ENCODE results near the gene CSTF1. TPM values are rescaled to one million over a fixed set of nuclear protein-coding genes. Genes with fewer than 3 reads are reported as not detected.

The CSTF1 gene
- total RNA-seq, 2 donors from 2014 or later = 35.1 to 40.2 TPM

DNA sequence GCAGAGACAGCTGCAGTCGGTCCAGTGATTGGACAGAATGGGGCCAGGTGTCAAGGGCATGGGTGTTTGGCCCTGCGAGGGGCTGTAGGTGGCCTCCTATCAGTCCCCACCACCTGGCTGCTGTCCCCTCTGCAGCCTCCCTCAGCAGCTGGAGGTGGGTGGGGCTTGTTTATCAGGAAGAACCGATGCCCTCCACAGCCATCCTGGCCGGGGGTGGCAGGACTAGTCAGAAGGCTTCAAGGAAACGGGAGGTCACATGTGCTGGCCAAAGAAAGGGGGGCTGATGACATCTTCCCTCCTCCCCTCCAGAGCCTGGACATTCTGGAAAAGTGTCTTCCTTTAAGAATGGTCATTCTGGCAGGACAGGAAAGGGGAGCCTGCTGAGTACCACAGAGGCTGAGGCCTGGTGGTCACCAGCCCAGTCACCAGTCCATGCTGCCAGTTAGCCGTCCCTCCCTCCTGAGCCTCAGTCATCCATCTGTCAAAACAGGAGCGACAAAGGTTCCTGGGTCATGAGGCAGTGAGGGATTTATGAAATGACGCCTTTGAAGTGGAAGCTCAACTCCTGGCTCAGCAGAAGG, 29.5 kb upstream of the CSTF1 start:
- Histone ChIP-seq H3K36me3 (peaks cover 0 to 10% of the 10 kb centered on the region in 2 donors), H3K27ac (no peak overlapping the region), H3K4me1 (replicated peaks) (peaks cover 11% of the 10 kb centered on the region), H3K9me3 (no peaks in the 10 kb centered on the region), H3K4me3 (no peak overlapping the region), H3K27me3 (replicated peaks; ENCODE audit: insufficient read depth) (no peaks in the 10 kb centered on the region)
- intact Hi-C loops (cut with DNase I) = no loop called here
- TF ChIP-seq POLR2AphosphoS5 (IDR thresholded peaks at IDR 0.05) = no peak
- TF ChIP-seq, protein P1, sequence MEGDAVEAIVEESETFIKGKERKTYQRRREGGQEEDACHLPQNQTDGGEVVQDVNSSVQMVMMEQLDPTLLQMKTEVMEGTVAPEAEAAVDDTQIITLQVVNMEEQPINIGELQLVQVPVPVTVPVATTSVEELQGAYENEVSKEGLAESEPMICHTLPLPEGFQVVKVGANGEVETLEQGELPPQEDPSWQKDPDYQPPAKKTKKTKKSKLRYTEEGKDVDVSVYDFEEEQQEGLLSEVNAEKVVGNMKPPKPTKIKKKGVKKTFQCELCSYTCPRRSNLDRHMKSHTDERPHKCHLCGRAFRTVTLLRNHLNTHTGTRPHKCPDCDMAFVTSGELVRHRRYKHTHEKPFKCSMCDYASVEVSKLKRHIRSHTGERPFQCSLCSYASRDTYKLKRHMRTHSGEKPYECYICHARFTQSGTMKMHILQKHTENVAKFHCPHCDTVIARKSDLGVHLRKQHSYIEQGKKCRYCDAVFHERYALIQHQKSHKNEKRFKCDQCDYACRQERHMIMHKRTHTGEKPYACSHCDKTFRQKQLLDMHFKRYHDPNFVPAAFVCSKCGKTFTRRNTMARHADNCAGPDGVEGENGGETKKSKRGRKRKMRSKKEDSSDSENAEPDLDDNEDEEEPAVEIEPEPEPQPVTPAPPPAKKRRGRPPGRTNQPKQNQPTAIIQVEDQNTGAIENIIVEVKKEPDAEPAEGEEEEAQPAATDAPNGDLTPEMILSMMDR (IDR thresholded peaks at IDR 0.05) = no peak
- WGBS = 22% methylated on average over 8 of the region's 8 CpGs
- no peak for DNase-seq (ENCODE audit: low spot score)

- TF ChIP-seq, protein P1 (IDR thresholded peaks at IDR 0.05) = no peak
- TF ChIP-seq POLR2A (IDR thresholded peaks at IDR 0.05) = no peak
- no peak for TF ChIP-seq POLR2AphosphoS5 (IDR thresholded peaks at IDR 0.05)
- Histone ChIP-seq H3K36me3 (peaks cover 0 to 10% of the 10 kb centered on the region in 2 donors), H3K4me1 (replicated peaks) (peaks cover 11% of the 10 kb centered on the region), H3K9me3 (no peaks in the 10 kb centered on the region), H3K27me3 (replicated peaks; ENCODE audit: insufficient read depth) (no peaks in the 10 kb centered on the region), H3K4me3 (no peak overlapping the region), H3K27ac (no peak overlapping the region)
- intact Hi-C loops (cut with DNase I) = no loop called here
- 84% methylated on average over 6 of the region's 6 CpGs for WGBS
- DNase-seq (ENCODE audit: low spot score) = no peak
Measured at GRCh38 chr20:56363491-56363890, 29.0 kb upstream of the CSTF1 start.

GRCh38 chr20:56368351-56369134, 23.9 kb upstream of the CSTF1 start:
- Histone ChIP-seq H3K36me3 (peaks cover 0 to 10% of the 10 kb centered on the region in 2 donors), H3K4me3 (no peak overlapping the region), H3K27me3 (replicated peaks; ENCODE audit: insufficient read depth) (no peaks in the 10 kb centered on the region), H3K4me1 (replicated peaks) (no peaks in the 10 kb centered on the region), H3K27ac (no peak overlapping the region), H3K9me3 (no peaks in the 10 kb centered on the region)
- intact Hi-C loops (cut with DNase I) = no loop called here
- 77% methylated on average over 6 of the region's 6 CpGs for WGBS
- DNase-seq (ENCODE audit: low spot score) = no peak
- TF ChIP-seq POLR2A (IDR thresholded peaks at IDR 0.05) (no peak), POLR2AphosphoS5 (IDR thresholded peaks at IDR 0.05) (no peak)
- TF ChIP-seq, protein P1 (IDR thresholded peaks at IDR 0.05) = no peak

GRCh38 chr20:56369179-56369578, 23.3 kb upstream of the CSTF1 start:
- intact Hi-C loops (cut with DNase I) = no loop called here
- Histone ChIP-seq H3K27ac (no peak overlapping the region), H3K4me1 (replicated peaks) (no peaks in the 10 kb centered on the region), H3K27me3 (replicated peaks; ENCODE audit: insufficient read depth) (no peaks in the 10 kb centered on the region), H3K36me3 (peaks cover 0 to 10% of the 10 kb centered on the region in 2 donors), H3K4me3 (no peak overlapping the region), H3K9me3 (no peaks in the 10 kb centered on the region)
- TF ChIP-seq POLR2A (IDR thresholded peaks at IDR 0.05) (no peak), POLR2AphosphoS5 (IDR thresholded peaks at IDR 0.05) (no peak)
- TF ChIP-seq, protein P1 (IDR thresholded peaks at IDR 0.05) = no peak
- DNase-seq (ENCODE audit: low spot score) = no peak
- 90% methylated on average over 4 of the region's 4 CpGs for WGBS

DNA sequence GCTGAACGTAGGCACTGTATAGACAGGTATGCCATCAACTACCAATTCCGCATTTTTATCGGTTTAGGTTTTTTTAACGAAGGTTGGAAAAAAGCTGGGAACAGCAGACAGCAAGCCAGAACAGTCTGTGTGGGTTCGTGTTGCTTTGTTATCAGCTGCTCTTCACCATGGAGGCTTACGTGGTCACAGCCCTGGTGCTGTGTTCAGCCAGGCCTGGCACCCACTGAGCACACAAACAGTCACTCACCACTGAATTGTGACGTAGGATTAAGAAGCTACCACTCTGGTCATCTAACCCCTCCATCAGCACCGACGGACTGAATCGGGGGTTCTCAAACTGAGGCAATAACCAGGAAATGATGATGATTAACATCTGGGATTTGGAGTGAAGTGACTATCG, 20.5 kb upstream of the CSTF1 start:
- intact Hi-C loops (cut with DNase I) = no loop called here
- H3K27ac ChIP-seq = no peak overlapping the region
- H3K4me1 ChIP-seq (replicated peaks) = no peaks in the 10 kb centered on the region
- no peaks in the 10 kb centered on the region for H3K36me3 ChIP-seq
- no peaks in the 10 kb centered on the region for H3K27me3 ChIP-seq (replicated peaks; ENCODE audit: insufficient read depth)
- no peak overlapping the region for H3K4me3 ChIP-seq
- no peak for DNase-seq (ENCODE audit: low spot score)
- no peaks in the 10 kb centered on the region for H3K9me3 ChIP-seq
- WGBS = 92% methylated on average over 11 of the region's 11 CpGs
- TF ChIP-seq, protein P1 (IDR thresholded peaks at IDR 0.05) = no peak

All from prostate gland (tissue), 2 donors.